Measurements from ENCODE around the gene MRPS10.
A peak's percentile ranks its signal among the peaks of the same experiment; 100 is the strongest.
"Not testable (repeated sequence)": the region's sequence is repeated elsewhere in the genome, so short reads cannot be mapped to it uniquely, and the experiment has no call there.

MRPS10 gene

DNA sequence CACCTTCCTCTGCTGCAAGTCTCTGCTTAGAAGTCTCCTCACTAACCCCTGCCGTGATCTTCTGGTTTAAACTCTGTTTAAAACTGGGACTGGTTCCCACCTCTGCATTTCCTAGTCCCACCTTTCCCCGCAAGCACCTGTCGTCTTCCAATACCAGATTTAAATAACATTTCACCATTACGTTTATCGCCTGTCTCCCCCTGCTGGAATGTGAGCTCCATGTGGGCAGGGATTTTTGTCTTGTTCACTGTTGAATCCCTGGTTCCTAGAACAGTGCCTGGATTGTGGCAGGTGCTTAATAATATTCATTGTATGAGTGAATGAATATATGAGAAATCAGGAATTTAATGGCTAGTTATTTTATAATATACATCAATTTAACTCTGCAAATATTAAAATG, 41.8 kb downstream of the MRPS10 start:
- no peaks in the 10 kb centered on the region for H3K9me3 ChIP-seq (ENCODE audit: control insufficient read depth, insufficient read depth, low read depth, low read length)
- no peak overlapping the region for H3K4me3 ChIP-seq (ENCODE audit: low read depth, low read length)
- no peak overlapping the region for H3K27ac ChIP-seq (ENCODE audit: low read depth, low read length)

DNA sequence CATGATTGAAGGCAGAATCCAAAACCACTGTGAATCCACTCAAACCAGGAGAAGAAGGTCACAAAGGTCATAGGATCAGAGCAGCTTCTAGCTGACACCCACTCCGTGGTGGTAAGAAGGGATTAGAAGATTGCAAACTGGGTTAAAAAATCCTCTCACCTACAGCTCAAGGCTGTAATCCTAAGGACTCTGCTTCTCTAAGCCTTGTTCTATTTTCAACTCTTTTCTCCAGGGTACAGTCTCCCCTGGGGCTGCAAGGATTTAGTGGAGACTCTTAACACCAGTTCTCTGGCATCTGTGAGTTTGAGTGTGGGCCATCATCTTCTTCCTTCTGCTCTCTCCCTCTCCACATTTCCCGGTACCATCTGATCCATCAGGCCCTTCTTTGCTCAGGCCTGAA, 44.6 kb downstream of the MRPS10 start, which contains the start of gene GUCA1A:
GUCA1A (plus strand) TSS at position 264 of the 400 bp plus-strand sequence. CDS start 250 bp downstream, outside the sequence.
- H3K27ac ChIP-seq (ENCODE audit: low read depth, low read length), result no peak within 1 kb of the TSS
- H3K4me3 ChIP-seq (ENCODE audit: low read depth, low read length), result no peak within 1 kb of the TSS
- no peaks in the 10 kb centered on the region for H3K9me3 ChIP-seq (ENCODE audit: control insufficient read depth, insufficient read depth, low read depth, low read length)
- H3K36me3 ChIP-seq (ENCODE audit: control insufficient read depth, insufficient read depth, low read length), result no peaks in the 10 kb centered on the region
- H3K9ac ChIP-seq (ENCODE audit: low read length), result no peak within 1 kb of the TSS
- peaks cover 15% of the 10 kb centered on the region; the same call in 1 of the 2 replicates for H3K4me1 ChIP-seq (ENCODE audit: control insufficient read depth, insufficient read depth, low read length)
- H3K27me3 ChIP-seq (ENCODE audit: control insufficient read depth, insufficient read depth, low read length), result no peaks in the 10 kb centered on the region

More for the DNA sequence above, 41.8 kb downstream of the MRPS10 start:
- Histone ChIP-seq H3K9ac (ENCODE audit: low read length) (no peak overlapping the region), H3K4me1 (ENCODE audit: control insufficient read depth, insufficient read depth, low read length) (peaks cover 28% of the 10 kb centered on the region), H3K27me3 (ENCODE audit: control insufficient read depth, insufficient read depth, low read length) (no peaks in the 10 kb centered on the region), H3K36me3 (ENCODE audit: control insufficient read depth, insufficient read depth, low read length) (no peaks in the 10 kb centered on the region)

DNA sequence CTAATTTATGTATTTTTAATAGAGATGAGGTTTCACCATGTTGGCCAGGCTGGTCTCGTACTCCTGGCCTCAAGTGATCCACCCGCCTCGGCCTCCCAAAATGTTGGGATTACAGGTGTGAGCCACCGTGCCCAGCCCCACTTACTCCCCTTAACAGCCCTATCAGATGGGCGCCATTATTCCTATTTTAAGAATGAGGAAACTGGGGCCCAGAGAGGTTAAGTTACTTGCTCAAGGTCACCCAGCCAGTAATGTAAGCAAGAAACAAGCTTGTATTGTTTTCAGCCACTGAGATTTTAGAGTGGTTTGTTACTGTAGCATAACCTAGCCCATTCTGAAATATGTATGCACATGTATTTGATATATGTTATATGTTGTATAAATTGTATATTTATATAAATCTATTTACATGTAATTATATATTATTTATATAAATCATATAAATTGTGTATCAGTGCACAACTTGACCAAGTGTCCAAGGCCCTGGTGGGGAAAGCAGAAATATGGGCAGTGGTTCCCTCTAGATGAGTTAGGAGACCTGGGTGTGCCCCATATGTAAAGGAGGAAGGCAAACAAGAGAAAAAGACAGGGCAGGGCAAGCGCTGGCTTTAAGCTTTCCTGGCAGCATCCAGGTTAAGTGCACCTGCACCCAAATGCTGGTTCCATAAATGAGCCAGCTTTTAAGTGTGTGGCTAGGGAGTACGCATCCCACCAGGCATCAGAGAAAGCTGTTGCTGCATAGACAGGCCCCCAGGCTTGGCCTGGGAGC, 45.7 kb downstream of the MRPS10 start:
- Histone ChIP-seq H3K4me1 (ENCODE audit: control insufficient read depth, insufficient read depth, low read length) (peaks cover 10% of the 10 kb centered on the region), H3K27me3 (ENCODE audit: control insufficient read depth, insufficient read depth, low read length) (no peaks in the 10 kb centered on the region), H3K4me3 (ENCODE audit: low read depth, low read length) (no peak overlapping the region), H3K9me3 (ENCODE audit: control insufficient read depth, insufficient read depth, low read depth, low read length) (no peaks in the 10 kb centered on the region), H3K36me3 (ENCODE audit: control insufficient read depth, insufficient read depth, low read length) (no peaks in the 10 kb centered on the region), H3K9ac (ENCODE audit: low read length) (no peak overlapping the region), H3K27ac (ENCODE audit: low read depth, low read length) (no peak overlapping the region)

DNA sequence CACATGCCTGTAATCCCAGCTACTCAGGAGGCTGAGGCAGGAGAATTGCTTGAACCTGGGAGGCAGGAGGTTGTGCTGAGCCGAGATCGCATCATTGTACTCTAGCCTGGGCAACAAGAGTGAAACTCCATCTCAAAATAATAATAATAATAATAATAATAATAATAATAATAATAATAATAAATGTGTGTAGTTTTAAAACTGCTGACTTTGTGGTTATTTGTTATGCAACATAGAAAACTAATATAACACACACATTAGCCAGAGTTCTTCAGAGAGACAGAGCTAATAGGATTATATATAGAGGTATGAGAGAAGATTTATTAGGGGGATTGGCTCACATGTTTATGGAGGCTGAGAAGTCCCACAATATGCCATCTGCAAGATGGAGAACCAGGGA, 47.9 kb downstream of the MRPS10 start:
- H3K27me3 ChIP-seq (ENCODE audit: control insufficient read depth, insufficient read depth, low read length); H3K36me3 ChIP-seq (ENCODE audit: control insufficient read depth, insufficient read depth, low read length); H3K27ac ChIP-seq (ENCODE audit: low read depth, low read length); H3K9ac ChIP-seq (ENCODE audit: low read length); H3K9me3 ChIP-seq (ENCODE audit: control insufficient read depth, insufficient read depth, low read depth, low read length); H3K4me3 ChIP-seq (ENCODE audit: low read depth, low read length); H3K4me1 ChIP-seq (ENCODE audit: control insufficient read depth, insufficient read depth, low read length): not testable (repeated sequence)

DNA sequence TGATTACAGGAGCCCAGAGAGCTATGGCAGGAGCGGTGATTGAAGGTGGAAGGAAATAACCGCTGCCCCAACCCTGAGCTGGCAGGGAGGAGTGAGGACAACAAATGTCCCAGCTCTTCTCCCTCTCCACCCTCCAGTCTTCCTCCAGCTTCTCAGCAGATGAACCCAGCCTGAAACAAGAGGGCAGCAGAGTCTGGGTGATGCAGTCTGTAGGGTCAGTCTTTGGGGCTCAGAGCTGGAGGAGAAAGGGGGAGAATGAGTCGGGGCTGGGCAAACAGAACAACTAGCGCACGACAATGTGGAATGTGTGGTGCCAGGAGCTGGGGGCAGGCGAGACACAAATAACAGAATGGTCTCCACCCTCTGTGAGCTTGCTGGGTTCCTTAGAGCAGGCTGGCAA, 49.0 kb downstream of the MRPS10 start:
- Histone ChIP-seq H3K27me3 (ENCODE audit: control insufficient read depth, insufficient read depth, low read length) (no peaks in the 10 kb centered on the region), H3K4me3 (ENCODE audit: low read depth, low read length) (no peak overlapping the region), H3K9me3 (ENCODE audit: control insufficient read depth, insufficient read depth, low read depth, low read length) (no peaks in the 10 kb centered on the region), H3K9ac (ENCODE audit: low read length) (no peak overlapping the region), H3K36me3 (ENCODE audit: control insufficient read depth, insufficient read depth, low read length) (no peaks in the 10 kb centered on the region), H3K27ac (ENCODE audit: low read depth, low read length) (no peak overlapping the region), H3K4me1 (ENCODE audit: control insufficient read depth, insufficient read depth, low read length) (peaks cover 10% of the 10 kb centered on the region)

DNA sequence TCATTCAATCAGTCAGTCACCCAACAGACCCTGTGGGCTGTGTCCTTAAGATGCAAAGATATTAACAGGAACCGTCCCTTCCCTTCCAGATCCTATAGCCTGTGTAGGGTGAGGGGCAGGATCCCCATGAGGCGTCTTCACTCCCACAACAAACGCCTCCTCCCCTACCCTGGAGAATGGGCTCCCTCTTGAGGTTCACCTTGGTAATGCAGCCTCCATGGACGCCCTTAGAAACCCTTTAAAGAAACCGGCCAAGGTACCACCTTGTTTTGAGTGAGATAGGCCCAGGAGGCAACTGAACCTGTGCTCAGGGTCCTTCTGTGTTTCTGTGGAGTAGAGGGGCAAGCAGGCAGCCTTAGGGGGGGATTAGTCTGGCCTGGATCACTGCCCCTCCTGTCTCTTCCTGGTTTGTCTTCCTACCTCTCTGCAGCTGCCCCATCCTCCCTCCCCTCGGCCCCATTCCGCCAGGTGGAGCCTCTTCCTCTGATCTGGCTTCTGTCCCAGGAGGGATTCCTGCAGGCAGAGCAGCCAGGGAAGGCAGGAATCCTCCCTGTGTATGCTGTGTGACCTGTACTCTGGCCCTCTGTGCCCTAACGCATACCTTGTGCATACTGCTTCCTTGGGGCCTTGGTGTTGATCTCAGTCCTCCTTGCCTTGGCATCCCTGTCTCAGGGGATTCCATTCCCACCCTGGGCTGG, 51.1 kb downstream of the MRPS10 start:
- Histone ChIP-seq H3K27ac (ENCODE audit: low read depth, low read length) (no peak overlapping the region), H3K4me1 (ENCODE audit: control insufficient read depth, insufficient read depth, low read length) (peaks cover 17% of the 10 kb centered on the region), H3K9ac (ENCODE audit: low read length) (peak overlapping the region; percentile 2), H3K36me3 (ENCODE audit: control insufficient read depth, insufficient read depth, low read length) (no peaks in the 10 kb centered on the region), H3K4me3 (ENCODE audit: low read depth, low read length) (0 out of 2 replicates have a peak overlapping the region, but pooled peaks have one; percentile 3), H3K9me3 (ENCODE audit: control insufficient read depth, insufficient read depth, low read depth, low read length) (no peaks in the 10 kb centered on the region), H3K27me3 (ENCODE audit: control insufficient read depth, insufficient read depth, low read length) (no peaks in the 10 kb centered on the region)

DNA sequence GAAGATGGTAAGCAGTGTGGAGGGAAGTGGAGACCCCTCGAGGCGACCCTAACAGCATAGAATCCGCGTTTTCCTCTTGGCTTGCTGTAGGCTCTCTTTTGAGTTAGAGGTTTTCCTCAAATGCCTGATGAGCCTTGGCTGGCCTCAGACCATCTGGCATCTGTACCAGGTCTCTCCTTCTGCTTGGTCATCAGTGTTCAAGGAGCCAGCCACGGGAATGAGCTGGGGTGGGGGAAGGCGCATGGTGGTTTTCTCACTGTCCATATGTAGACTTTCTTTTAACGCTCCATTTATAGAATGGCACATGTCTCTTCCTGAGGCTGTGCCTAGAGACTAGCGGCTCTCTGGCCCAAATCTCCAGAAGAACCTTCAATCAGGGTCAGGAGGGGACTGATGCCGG, 52.6 kb downstream of the MRPS10 start:
- no peak overlapping the region for H3K27ac ChIP-seq (ENCODE audit: low read depth, low read length)
- no peak overlapping the region for H3K4me3 ChIP-seq (ENCODE audit: low read depth, low read length)
- H3K4me1 ChIP-seq (ENCODE audit: control insufficient read depth, insufficient read depth, low read length), result peaks cover 17% of the 10 kb centered on the region
- no peaks in the 10 kb centered on the region for H3K9me3 ChIP-seq (ENCODE audit: control insufficient read depth, insufficient read depth, low read depth, low read length)
- H3K9ac ChIP-seq (ENCODE audit: low read length), result no peak overlapping the region
- no peaks in the 10 kb centered on the region for H3K27me3 ChIP-seq (ENCODE audit: control insufficient read depth, insufficient read depth, low read length)
- no peaks in the 10 kb centered on the region for H3K36me3 ChIP-seq (ENCODE audit: control insufficient read depth, insufficient read depth, low read length)

DNA sequence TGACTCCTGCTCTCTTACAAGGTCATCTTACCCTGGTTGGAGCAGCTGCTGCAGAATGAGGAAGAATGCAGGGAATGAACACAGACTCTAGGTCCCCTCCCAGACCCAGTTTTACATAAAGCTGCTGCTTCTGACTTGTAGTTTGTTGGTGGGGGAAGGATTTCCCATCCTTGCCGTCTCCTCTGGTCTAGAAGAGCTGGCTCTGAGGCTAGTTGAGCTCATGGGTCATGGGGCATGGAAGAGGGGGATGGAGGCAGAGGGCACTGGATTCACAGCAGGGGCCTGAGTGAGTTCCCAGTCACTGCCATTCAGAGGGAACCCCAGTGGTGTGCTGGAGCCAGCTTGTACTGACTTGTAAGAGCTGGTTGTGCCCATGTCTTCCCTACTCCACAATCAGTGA, 53.7 kb downstream of the MRPS10 start:
- no peak overlapping the region for H3K9ac ChIP-seq (ENCODE audit: low read length)

DNA sequence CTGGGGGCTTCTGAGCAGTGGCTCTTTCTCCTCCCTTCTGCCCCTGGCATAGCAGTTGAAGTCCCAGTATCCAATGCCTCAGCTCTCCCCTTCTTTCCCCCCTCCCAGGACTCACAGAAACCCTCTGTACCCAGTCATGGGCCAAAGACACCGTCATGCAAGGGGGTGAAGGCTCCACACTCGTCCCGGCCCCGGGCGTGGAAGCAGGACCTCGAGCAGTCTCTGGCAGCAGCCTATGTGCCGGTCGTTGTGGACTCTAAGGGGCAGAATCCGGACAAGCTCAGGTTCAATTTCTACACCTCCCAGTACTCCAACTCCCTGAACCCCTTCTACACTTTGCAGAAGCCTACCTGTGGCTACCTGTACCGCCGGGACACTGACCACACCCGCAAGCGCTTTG, 54.8 kb downstream of the MRPS10 start:
- no peaks in the 10 kb centered on the region for H3K27me3 ChIP-seq (ENCODE audit: control insufficient read depth, insufficient read depth, low read length)
- H3K27ac ChIP-seq (ENCODE audit: low read depth, low read length), result no peak overlapping the region
- peaks cover 22% of the 10 kb centered on the region for H3K4me1 ChIP-seq (ENCODE audit: control insufficient read depth, insufficient read depth, low read length)
- H3K36me3 ChIP-seq (ENCODE audit: control insufficient read depth, insufficient read depth, low read length), result no peaks in the 10 kb centered on the region
- no peak overlapping the region for H3K4me3 ChIP-seq (ENCODE audit: low read depth, low read length)
- no peaks in the 10 kb centered on the region for H3K9me3 ChIP-seq (ENCODE audit: control insufficient read depth, insufficient read depth, low read depth, low read length)
- no peak overlapping the region for H3K9ac ChIP-seq (ENCODE audit: low read length)

More for the DNA sequence above, 53.7 kb downstream of the MRPS10 start:
- H3K4me1 ChIP-seq (ENCODE audit: control insufficient read depth, insufficient read depth, low read length), result peaks cover 17% of the 10 kb centered on the region
- H3K27me3 ChIP-seq (ENCODE audit: control insufficient read depth, insufficient read depth, low read length), result no peaks in the 10 kb centered on the region
- H3K9me3 ChIP-seq (ENCODE audit: control insufficient read depth, insufficient read depth, low read depth, low read length), result no peaks in the 10 kb centered on the region
- no peaks in the 10 kb centered on the region for H3K36me3 ChIP-seq (ENCODE audit: control insufficient read depth, insufficient read depth, low read length)
- H3K27ac ChIP-seq (ENCODE audit: low read depth, low read length), result no peak overlapping the region
- no peak overlapping the region for H3K4me3 ChIP-seq (ENCODE audit: low read depth, low read length)

DNA sequence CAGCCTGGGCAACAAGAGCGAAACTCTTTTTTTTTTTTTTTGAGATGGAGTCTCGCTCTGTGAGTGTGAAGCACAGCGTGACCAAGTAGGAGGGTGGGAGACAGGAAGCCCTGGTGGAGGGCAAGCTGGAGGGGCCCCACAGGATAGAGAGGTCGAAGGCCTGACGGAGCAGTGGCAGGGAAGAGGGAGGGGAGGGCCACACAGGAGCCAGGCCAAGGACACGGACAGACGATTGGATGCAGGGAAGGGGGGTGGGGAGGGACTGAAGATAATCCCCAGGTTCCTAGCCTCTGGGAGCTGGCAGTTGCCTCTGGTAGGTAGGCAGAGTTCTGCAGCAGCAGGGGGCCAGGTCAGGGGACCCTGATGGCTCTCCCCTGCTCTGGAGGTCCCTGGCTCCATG, 55.3 kb downstream of the MRPS10 start:
- H3K9me3 ChIP-seq (ENCODE audit: control insufficient read depth, insufficient read depth, low read depth, low read length), result no peaks in the 10 kb centered on the region
- no peak overlapping the region for H3K9ac ChIP-seq (ENCODE audit: low read length)
- no peaks in the 10 kb centered on the region for H3K27me3 ChIP-seq (ENCODE audit: control insufficient read depth, insufficient read depth, low read length)
- H3K4me3 ChIP-seq (ENCODE audit: low read depth, low read length), result no peak overlapping the region
- no peaks in the 10 kb centered on the region for H3K36me3 ChIP-seq (ENCODE audit: control insufficient read depth, insufficient read depth, low read length)
- no peak overlapping the region for H3K27ac ChIP-seq (ENCODE audit: low read depth, low read length)
- peaks cover 24% of the 10 kb centered on the region for H3K4me1 ChIP-seq (ENCODE audit: control insufficient read depth, insufficient read depth, low read length)

DNA sequence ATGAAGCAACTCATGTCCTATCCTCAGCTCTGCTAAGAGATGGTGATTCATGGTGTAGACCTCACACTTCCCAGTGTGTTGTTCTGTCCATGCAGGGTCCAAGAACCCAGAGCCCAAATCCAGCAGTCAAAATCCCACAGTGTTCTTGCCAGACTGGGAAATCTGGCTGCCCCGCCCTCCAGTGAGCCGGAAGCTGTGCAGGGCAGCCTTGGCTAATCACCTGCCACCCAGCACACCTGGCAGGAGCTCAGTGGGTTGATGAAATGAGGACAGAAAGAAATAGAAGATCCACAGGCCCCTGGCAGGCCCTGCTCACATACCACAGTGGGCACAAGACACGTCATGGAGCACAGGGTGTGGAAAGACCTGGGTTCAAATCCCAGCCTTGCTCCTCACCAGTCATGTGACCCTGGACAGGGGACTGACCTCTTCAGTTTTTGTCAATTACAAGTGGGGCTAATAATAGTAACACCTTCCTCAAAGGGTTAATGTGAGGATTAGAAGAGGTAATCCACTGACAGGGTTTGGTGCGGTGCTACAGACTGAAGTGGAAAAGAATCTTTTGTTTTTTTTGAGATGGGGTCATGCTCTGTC, 58.1 kb downstream of the MRPS10 start:
- no peak overlapping the region for H3K4me3 ChIP-seq (ENCODE audit: low read depth, low read length)
- peaks cover 24% of the 10 kb centered on the region for H3K4me1 ChIP-seq (ENCODE audit: control insufficient read depth, insufficient read depth, low read length)
- H3K9me3 ChIP-seq (ENCODE audit: control insufficient read depth, insufficient read depth, low read depth, low read length), result no peaks in the 10 kb centered on the region
- no peak overlapping the region for H3K9ac ChIP-seq (ENCODE audit: low read length)
- H3K27me3 ChIP-seq (ENCODE audit: control insufficient read depth, insufficient read depth, low read length), result no peaks in the 10 kb centered on the region
- no peak overlapping the region for H3K27ac ChIP-seq (ENCODE audit: low read depth, low read length)
- H3K36me3 ChIP-seq (ENCODE audit: control insufficient read depth, insufficient read depth, low read length), result no peaks in the 10 kb centered on the region

Data from HUES6 (cell line).